Cardiac septum (tissue), 1 donor: Measurements from ENCODE around the gene INTS15. TPM values are rescaled to one million over a fixed set of nuclear protein-coding genes. Genes with fewer than 3 reads are reported as not detected.

Experiments used
- DNase-seq: peaks from one replicate; pipeline ENCODE4 v3.0.0-alpha.2; 2020; ENCODE audit warnings: low spot score
- intact Hi-C: fragments of 100-400 bp; cut with DNase I; formaldehyde crosslinking; loops from one replicate; pipeline ENCODE4 v1.14.0; 2022
- long read RNA-seq: library from polyadenylated mRNA; unstranded; transcript quantifications from one replicate; pipeline ENCODE4 v2.0.0, GENCODE V29; 2021
- total RNA-seq: library from RNA; stranded (reverse); fragmentation: NEBNext Ultra II Directional; extraction: Animal tissue kit (Norgen Biotek cat#: 25700); gene quantifications from one replicate; pipeline ENCODE4 v1.2.1, GENCODE V29; 2021
- donor health status: DM: no; HTN: no; CAD: no.

INTS15 gene
- total RNA-seq: 13.6 TPM
- long read RNA-seq, transcript C7orf26-201 (6 exons, 2,182 nt): major isoform, 12 of 18 reads
- long read RNA-seq, partial matches to known transcripts: 2 of 18 reads
- long read RNA-seq, other reads (novel, unspliced or antisense): 4 of 18 reads

DNA sequence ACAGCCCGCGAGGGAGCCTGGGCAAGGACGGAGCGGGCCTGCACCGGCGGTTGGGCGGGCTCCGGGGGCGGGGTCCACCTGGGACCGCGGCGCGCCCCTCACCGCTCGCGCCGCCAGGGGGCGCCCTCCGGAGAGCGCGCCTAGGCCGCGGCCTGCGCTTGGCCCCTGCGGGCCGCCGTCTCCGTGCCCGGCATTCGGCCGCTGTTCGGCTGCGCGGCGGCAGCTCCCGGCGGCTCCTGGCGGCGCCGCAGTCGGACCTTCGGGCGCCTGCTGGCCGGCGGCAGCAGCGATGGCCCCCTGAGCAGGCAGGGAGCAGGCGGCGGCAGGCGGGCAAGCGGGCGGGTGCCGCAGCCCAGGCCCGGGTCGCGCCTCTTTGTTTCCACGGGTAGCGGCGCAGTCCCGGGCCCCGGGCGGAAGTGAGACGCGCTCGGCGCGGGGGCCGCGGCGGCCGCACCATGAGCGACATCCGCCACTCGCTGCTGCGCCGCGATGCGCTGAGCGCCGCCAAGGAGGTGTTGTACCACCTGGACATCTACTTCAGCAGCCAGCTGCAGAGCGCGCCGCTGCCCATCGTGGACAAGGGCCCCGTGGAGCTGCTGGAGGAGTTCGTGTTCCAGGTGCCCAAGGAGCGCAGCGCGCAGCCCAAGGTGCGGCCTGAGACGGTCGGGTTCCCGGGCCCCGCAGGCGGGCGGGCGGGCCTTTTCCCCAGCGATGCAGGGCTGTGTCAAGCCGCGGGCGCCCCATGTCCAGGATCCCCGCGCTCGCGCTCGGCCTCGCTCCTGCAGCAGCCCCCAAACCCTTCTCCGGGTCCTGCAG, at the start of gene INTS15:
Gene INTS15, plus strand, starts transcription at position 193 of the 816 bp plus-strand sequence. Its CDS starts 263 bp downstream, at position 456.
- intact Hi-C loops: loop anchor here (2.0 kb wide), 1 partner anchor 49 kb away; no protein-coding TSS in a partner anchor
- DNase-seq: peak; percentile 87

DNA sequence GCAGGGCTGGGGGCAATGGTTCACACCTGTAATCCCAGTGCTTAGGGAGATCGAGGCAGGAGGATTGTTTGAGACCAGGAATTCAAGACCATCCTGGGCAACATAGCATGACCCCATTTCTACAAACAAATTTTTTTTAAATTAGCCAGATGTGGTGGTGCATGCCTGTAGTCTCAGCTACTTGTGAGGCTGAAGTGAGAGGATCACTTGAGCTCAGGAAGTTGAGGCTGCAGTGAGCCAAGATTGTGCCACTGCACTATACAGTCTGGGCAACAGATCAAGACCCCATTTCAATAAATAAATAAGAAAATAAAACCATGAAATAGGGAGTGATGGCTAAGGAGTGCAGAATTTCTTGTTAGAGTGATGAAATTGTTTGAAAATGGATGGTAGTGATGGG, 47.5 kb upstream of the INTS15 start:
- no peak for DNase-seq
- intact Hi-C loops: no loop called here

GRCh38 chr7:6545398-6546126, 44.3 kb upstream of the INTS15 start:
- DNase-seq: no peak
- intact Hi-C loops: no loop called here

GRCh38 chr7:6546498-6547251, 43.1 kb upstream of the INTS15 start:
- intact Hi-C loops: no loop called here
- no peak for DNase-seq

- intact Hi-C loops: no loop called here
- DNase-seq: no peak
Measured at GRCh38 chr7:6547400-6547799, 42.4 kb upstream of the INTS15 start.

DNA sequence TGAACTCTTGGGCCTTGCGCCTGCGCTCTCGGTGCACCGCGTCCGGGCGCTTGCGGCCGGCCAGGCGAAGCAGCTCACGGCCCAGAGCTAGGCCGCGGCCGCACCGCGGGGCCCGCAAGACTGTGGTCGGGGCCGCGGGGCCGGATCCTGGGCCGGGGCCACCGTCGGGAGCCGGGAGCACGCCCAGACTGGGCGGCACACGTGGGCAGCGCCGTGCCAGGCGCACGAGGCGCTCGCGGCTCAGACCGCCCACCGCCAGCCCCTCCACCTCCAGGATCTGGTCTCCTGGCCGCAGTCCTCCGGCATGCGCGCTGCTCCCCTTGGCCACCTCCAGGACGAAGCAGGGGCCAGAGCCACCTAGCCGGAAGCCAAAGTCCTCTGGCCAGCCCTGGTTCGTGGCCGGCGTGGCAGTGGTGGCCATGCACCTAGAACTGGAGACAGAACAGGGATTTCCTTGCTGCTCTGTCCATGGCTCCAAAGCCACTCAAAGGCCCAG, 38.8 kb upstream of the INTS15 start, which contains the start of gene GRID2IP:
Gene GRID2IP, minus strand, starts transcription at position 446 of the 496 bp plus-strand sequence. Its CDS starts 25 bp downstream, at position 421.
- intact Hi-C loops: no loop called here
- no peak for DNase-seq

- no peak for DNase-seq
- intact Hi-C loops: no loop called here
Measured at GRCh38 chr7:6553448-6554044, 36.3 kb upstream of the INTS15 start.

GRCh38 chr7:6554848-6555247, 35.0 kb upstream of the INTS15 start:
- intact Hi-C loops: no loop called here
- no peak for DNase-seq

DNA sequence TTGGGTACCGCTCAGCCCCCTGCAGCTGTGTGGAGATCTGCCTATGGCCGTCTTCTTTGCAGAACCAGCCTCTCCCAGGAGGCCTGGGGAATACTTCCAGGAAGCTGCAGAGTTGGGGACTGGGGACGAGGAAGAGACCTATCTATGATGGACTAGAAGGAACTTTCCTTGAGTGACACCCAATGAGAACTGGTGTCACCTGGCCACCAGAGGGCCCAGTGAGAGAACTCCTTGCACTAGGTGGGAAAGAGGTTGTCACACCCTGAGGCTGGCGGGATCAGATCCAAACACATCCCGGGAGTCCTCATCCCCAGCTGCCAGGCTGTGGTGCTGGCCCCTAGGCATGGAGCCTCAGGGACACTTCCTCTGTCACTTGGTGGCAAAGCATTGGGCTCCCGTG, 33.6 kb upstream of the INTS15 start:
- intact Hi-C loops: no loop called here
- DNase-seq: no peak

- no peak for DNase-seq
- intact Hi-C loops: no loop called here
Measured at GRCh38 chr7:6558837-6559236, 31.0 kb upstream of the INTS15 start.

- intact Hi-C loops: no loop called here
Measured at GRCh38 chr7:6559896-6560295, 29.9 kb upstream of the INTS15 start.

DNA sequence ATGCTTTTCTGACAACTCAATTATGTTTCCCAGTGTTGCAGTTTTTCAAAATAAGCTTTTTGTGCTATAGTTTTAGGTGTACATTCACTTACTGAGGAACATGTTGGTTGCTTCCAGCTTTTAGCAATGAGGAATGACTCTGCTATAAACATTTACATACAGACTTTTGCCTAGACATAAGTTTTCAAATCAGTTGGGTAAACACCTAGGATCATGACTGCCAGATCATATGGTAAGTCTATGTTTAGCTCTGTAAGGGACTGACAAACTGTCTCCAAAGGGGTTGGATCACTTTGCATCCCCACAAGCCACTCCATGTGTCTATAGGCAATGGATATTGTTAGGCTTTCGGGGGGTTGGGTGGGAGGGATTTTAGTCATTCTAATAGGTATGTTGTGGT, 27.7 kb upstream of the INTS15 start:
- intact Hi-C loops: no loop called here
- DNase-seq: no peak

More at GRCh38 chr7:6559896-6560295, 29.9 kb upstream of the INTS15 start:
- no peak for DNase-seq

- no peak for DNase-seq
- intact Hi-C loops: no loop called here
Measured at GRCh38 chr7:6563936-6564770, 25.7 kb upstream of the INTS15 start.

- no peak for DNase-seq
- intact Hi-C loops: no loop called here
Measured at GRCh38 chr7:6565655-6566054, 24.2 kb upstream of the INTS15 start.

DNA sequence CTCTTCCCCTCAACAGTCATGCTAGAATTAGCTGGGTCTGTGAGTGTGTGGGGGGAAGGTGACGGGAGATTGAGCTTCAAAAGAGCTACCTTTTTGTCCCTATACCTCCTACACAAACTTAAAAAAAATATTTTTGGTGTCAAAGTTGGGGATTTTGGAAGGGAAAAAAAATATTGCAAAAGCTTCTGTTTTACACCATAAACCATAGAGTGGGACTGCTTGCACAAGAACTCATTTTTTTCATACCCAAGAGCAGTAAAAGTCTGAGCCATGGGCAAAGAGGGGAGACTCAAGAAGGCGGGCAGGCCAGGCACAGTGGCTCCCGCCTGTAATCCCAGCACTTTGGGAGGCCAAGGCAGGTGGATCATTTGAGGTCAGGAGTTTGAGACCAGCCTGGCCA, 21.9 kb upstream of the INTS15 start:
- DNase-seq: no peak
- intact Hi-C loops: no loop called here

GRCh38 chr7:6571160-6571779, 18.6 kb upstream of the INTS15 start:
- DNase-seq: no peak
- intact Hi-C loops: no loop called here

GRCh38 chr7:6575281-6576023, 14.4 kb upstream of the INTS15 start:
- no peak for DNase-seq
- intact Hi-C loops: loop anchor here (5.0 kb wide), 2 partner anchors 62 to 132 kb away; partner anchors contain the start of genes ZNF12 and ZNF316
